HG02973 (cell line): Measurements from ENCODE around the gene SMYD3.
A peak's percentile ranks its signal among the peaks of the same experiment; 100 is the strongest.

Experiments used
- ATAC-seq: cut with Tn5 transposase; IDR thresholded peaks from one replicate; pipeline ENCODE4 v1.9.1; 2021; ENCODE audit warnings: moderate library complexity; ENCODE audit not compliant: unreplicated experiment

Gene SMYD3

DNA sequence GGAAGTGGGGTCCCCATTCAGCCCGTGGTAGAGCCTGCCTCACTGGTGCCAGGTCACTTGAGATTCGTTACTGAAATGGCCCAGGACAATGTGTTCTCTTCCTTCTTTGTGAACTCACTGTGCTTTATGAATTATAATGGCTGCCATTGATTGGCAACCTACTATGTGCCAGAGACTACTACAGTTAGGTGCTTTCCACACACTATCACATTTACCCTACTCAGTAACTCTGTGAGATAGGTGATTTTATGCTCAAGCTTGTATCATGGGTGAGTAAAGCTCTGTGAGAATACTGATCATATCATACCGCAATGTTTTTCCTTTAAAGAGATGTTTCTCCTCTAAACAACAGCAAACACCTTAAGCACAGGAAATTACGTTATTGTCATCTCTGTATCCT lies 225.9 kb downstream of the SMYD3 start:
- no peak for ATAC-seq

DNA sequence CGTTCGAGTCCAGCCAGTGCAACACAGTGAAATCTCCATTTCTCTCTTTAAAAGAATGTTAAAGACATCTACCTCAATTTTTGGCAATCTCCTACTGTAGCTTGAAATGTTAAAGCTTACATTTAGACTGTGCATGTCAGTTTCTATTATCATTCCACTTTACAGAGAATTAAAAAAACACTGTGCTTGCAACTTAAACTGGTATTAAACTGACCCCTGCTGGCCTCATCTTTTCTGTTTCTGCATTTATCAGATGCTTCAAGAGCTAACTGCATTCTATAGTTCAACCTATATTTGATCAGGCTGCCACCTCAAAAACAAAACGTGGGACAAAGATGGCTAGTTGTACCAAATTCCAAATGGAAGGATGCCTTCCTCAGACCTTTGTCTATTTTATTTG lies 226.5 kb downstream of the SMYD3 start:
- no peak for ATAC-seq

DNA sequence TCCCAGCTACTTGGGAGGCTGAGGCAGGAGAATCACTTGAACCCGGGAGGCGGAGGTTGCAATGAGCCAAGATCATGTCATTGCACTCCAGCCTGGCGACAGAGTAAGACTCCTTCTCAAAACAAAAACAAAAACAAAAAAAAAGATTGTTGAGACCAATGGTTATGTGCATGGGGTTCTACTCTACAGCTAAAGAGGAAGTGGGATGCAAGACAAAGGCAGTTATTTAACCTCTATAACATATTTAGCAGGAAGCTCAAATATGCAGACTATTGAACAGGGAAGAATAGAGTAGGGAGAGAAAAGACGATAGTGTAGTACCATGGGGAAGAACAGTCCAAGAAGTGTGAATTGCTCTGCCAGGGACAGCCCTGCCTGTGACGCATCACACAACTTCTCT lies 227.7 kb downstream of the SMYD3 start:
- no peak for ATAC-seq

DNA sequence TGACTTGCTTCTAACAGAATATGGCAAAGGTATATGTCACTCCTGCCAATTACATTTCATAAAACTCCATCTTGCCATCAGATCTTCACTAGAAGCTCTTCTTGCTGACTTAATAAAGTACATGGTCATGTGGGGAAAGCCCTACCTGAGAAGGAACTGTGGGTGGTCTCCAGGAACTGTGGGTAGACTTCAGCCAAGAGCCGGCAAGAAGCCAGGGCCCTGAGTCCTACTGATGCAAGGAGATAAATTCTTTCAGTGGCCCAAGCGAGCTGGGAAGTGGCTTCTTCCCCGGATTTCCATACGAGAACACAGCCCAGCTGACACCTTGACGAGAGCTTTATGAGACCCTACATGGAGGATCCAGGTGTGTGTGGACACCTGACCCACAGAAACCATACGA lies 228.7 kb downstream of the SMYD3 start:
- no peak for ATAC-seq

DNA sequence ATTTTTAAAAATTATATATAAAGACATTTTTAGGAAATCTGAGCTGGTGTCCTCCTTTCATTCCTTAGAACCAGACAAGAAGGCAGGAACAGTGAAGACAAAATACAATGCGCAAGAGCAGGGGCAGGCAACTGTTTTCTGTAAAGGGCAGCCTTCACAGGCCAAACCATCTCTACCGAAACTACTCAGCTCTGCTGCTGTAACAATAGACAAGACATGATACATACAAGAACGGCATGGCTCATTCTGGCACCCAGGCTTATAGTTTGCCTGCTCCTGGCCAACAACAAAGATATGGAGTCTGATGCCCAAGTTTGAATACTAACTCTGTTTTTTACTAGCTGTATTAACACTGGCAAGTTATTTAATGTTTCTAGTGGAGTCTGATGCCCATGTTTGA lies 232.0 kb downstream of the SMYD3 start:
- ATAC-seq: no peak

DNA sequence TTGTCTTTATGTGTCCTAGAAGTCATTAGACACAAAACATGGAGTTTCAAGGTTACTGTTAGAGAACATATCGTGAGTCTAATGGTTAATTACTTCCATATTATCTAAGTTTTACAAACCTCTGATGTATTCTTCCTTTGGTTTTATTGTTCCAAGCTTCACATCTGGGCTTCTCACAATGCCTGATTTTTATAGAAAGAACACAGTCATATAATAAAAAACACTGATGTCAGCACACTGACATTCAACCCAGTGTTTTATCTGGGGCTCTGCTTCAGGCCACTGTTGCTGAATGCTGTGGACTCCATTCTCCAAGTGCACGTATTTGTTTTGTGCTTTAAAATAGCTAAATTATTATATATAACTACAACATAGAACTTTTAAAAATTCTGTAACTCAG lies 232.9 kb downstream of the SMYD3 start:
- no peak for ATAC-seq

DNA sequence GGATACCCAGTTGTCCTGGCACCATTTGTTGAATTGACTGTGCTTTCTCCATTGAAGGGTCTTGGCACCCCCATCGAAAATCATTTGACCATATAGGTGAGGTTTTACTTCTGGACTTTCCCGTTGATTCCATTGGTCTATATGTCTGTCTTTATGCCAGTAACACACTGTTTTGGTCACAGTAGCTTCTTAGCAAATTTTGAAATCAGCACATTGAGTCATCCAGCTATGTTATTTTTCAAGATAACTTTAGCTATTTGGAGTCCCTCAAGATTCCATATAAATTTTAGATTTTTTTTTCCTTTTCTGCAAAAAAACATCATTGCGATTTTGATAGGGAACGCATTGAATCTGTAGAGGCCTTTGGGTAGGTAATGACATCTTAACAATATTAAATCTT lies 235.6 kb downstream of the SMYD3 start:
- no peak for ATAC-seq

DNA sequence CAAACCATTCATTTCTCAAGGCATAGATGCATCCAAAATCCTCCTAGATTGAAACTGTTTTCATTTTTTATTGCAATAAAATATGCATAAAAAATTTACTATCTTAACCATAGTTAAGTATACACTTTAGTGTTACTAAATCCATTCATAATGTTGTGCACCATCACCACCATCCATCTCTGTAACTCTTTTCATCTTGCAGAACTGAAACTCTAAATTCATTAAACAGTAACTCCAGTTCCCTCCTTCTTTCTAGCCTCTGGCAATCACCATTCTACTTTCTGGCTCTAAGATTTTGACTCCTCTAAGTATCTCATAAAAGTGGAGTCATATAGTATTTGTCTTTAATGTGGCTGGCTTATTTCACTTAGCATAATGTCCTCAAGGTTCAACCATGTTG lies 236.8 kb downstream of the SMYD3 start:
- ATAC-seq: peak; percentile 65

DNA sequence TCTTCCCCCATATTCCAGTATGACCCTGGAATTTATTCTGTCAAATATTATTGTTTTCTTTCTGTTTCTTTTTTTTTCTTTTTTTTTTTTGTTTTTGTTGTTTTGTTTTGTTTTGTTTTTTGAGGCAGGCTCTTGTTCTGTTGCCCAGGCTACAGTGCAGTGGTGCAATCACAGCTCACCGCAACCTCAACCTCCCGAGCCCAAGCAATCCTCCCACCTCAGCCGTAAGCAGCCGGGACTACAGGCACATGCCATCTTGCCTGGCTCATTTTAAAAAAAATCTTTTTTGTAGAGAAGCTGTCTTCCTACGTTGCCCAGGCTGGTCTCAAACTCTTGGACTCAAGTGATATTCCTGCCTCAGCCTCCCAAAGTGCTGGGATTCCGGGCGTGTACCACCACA lies 237.6 kb downstream of the SMYD3 start:
- ATAC-seq: no peak

DNA sequence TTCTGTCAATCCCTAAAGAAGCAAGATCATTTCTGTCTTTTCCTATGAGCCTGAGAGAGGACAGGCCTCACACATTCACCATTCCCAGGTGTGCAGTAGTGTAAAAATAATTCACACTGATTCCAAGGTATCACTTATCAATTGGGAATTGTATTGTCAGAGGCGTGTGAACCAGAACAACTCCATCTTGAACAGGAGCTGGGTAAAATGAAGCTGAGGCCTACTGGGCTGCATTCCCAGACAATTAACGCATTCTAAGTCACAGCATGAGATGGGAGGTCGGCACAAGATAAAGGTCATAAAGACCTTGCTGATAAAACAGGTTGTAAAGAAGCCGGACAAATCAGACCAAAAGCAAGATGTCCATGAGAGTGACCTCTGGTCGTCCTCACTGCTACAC lies 239.2 kb downstream of the SMYD3 start:
- no peak for ATAC-seq

DNA sequence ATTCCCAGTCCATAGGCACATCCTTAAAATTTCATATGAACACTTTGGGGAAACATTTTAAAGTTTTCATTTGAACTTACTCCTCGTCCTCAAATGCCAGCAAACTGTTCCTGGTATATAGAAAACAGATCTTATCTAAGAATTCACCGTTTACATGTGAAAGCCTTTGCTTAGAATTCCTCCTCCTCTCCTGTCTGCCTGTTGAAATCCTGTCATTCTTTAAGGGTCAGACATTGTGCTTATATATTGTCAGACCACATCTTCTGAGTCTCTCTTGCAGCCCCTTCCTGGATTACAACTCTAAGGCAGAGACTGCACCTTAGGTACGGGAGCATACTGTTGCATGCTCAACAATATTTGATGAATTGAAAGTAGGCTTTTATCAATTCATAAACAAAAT lies 239.7 kb downstream of the SMYD3 start:
- no peak for ATAC-seq

DNA sequence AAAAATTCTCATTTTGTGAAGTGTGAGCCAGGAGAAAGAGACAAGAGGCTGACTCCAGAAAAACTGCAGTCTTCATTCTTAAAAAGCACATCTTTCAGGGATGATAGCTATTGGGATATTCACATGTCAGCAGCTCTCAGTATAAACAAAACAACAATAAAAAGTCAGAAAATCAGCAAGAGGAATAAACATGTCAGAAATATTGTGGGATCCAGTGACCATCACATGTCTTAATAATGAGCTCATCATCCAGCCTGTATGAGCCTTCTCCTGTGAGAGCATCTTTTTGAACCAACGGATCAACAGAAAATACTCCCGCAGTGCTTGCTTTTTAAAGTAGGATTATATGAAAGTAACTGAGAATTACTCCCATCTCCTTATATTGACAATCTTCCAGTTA lies 241.6 kb downstream of the SMYD3 start:
- no peak for ATAC-seq

DNA sequence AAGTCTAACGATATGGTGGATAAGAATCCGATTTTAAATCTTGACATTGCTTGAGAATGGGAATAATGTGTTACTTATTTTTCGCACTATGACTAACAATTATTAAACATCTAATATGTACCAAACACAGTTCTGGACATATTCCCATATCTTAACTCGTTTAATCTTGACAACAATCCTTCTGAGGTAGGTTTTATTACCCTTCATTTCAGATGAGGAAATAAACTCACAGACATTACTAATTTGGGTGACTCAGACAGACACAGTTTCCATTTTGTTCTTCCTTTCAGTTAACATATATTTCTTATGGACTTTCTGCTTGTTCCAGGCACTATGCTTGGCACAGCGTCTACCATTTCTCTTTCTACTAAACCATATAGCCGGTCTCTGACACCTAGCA lies 244.8 kb downstream of the SMYD3 start:
- ATAC-seq: no peak

DNA sequence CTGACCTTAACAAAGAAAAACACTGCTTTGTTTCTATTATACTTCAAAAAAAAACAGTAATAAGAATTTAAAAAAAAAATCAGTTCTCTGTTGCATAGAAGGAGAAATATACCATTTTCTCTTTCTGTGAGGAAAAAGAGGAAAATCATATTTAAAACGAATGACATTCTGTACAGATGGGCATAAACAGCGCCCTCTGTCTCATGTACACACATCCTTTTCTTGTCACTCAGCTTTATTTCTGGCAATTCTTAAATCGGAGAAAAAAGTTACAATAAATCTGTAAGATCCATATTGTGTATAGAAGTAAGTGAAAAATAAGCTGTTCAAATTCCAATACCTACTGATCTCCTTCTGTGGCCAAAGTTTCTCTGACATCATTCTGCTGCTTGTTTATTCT lies 245.4 kb downstream of the SMYD3 start:
- no peak for ATAC-seq

DNA sequence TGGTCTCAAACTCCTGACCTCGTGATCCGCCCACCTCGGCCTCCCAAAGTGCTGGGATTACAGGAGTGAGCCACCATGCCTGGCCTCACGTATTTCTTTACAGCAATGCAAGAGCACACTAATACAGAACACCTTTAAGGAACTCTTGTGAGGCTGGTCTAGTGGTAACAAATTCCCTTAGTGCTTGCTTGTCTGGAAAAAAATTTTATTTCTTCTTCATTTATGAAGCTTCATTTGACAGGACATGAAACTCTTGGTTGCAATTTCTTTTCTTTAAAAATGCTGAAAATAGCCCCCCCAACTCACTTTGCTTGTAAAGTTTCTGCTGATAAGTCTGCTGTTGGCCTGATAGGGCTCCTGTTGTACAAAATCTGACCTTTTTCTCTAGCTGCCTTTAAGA lies 248.8 kb downstream of the SMYD3 start:
- ATAC-seq: no peak

DNA sequence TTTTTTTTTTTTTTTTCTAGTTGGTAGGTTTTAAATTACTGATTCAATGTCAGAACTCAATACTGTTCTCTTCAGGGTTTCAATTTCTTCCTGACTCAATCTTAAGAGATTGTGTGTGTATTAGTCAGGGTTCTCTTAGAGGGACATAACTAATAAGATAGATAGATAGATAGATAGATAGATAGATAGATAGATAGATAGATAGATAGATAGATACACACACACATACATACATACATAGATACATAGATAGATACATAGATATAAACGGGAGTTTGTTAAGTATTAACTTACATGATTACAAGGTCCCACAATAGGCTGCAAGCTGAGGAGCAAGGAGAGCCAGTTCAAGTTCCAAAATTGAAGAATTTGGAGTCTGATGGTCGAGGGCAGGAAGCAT lies 251.3 kb downstream of the SMYD3 start:
- no peak for ATAC-seq

DNA sequence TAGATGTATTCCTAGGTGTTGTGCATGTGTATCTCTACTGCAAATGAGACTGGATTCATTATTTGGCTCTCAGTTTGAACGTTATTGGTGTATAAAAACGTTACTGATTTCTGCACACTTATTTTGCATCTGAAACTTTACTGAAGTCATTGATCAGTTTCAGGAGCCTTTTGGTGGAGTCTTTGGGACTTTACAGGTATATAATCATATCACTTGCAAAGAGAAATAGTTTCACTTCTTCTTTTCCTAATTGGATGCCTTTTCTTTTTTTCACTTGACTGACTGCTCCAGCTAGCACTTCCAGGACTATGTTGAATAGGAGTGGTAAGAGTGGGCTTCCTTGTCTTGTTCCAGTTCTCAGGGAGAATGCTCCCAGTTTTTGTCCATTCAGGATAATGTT lies 252.2 kb downstream of the SMYD3 start:
- no peak for ATAC-seq

DNA sequence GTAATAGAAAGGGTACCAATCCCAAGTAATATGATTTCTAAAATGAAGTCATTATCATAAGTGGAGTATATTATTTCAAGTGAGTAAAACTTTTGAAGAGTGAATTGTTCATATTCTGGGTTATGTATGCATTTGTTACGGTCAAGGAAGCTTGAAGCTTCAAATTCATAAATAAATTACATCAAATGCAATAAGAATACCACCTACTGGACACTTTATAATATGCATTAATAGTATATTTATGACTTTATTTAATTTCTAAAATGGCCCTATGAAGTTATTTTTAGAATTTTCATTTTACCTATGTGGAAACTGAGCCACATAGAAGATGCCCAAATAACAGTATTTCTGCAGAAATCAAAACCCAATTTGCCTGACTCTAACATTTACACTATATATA lies 260.6 kb downstream of the SMYD3 start:
- ATAC-seq: no peak

DNA sequence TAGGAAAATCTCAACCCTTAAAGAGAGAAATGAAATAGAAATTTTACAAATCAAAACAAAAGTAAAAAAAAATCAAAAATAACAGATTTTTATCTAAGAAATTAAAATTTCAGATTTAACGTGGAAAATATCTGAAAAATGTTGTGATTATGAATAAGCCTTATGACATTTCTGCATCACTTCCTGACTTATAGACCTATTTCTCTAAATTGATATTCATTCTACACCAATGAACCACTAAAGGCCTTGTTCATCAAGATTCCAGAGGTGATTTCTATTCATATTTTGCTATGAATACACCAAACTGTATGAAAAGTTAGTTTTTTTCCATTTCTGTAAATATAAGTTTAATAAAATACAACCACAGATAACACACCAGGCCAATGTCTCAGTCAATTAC lies 261.5 kb downstream of the SMYD3 start:
- ATAC-seq: no peak

DNA sequence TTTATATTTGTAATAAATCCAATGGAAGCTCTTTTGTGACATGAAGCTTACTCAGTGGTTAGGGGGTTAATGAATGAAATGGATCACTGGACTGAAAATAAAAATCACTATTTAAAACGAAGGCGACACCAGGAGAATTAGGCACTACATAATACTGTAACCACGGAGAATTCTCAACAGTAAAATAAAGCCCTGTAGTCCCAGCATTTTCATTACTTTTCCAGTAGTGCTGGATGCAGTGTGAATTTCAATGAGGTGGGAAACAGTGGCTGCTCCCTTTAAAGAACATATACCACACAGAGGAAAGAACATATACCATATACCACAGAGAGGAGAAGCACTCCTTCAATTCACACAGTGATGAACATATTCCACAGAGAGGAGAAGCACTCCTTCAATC lies 275.0 kb downstream of the SMYD3 start:
- no peak for ATAC-seq

DNA sequence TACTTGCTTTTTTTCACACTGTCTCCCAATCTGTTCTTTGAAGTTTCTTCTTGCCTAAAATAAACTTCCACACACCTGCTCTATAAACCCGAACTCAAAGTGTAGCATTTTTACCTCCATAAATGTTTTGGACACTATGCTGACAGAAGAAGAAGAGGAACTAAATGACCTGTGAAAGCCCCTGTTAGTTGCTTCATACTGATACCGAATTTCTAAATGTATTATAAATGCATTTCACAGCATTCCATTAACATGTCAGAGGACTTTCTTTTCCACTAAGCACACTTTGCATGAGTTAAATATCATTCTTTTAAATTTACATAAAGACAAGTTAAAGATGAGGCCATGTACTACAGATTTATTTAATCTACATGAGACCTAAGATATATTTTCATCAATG lies 281.0 kb downstream of the SMYD3 start:
- ATAC-seq: no peak

DNA sequence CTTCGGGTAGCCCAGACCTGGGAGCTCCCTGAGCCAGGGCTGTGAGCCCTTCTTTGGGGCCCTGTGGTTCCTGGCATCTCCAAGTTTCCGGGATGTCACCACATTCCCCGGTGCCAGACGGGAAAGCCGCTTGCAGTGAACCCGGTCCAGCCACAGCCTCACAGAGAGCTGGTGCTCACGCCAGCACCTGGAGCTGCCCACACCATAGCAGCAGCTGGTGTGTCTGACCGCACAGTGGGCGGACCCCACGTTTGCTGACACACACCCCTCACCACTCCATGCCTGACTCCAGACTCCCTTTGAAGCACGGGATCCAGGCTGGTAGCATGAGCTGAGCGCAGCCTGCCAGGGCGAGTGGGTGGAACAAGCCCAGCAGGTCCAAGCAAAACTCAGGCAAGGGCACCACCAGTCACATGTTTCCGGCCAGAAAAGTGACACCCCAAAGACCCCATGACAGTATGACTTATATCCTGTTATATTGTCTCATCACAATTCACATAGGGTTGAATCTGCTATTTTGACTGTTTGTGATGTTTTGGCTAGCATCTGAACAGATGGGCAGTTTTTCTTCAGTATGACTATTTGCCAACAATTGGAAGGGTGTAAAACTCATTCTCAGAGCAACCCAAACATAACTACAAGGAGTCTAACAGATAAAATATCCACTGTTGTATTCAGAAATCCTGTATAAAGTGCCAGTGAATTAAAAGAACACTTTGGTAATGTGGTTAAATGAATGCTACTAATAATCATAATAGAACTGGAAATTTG lies 285.4 kb downstream of the SMYD3 start:
- no peak for ATAC-seq

DNA sequence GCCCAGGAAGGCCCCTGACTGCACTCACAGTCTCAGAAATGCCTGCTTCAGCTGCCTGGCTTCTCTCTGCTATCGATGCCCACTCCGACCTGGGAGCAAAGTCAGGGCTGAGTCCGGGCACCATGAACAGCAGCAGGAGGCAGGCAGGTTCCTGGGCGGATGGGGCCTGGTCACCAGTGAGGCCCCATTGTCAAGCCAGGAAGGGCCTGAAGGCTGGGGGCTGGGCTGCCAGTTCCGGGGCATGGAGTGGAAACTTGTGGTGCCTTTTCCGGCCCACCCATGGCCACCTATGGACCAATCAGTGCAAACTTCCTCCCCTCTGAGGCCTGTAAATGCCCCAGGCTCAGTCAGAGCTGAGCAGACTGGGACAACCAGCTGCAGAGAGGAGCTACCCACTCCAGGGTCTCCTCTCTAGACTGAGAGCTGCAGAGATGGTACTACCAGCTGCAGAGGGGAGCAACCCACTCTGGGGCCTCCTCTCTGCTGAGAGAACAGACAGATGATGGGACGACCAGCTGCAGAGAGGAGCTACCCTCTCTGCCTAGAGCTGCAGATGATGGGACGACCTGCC lies 286.5 kb downstream of the SMYD3 start:
- no peak for ATAC-seq
